GM18526 (cell line): ENCODE measurements around the gene C17orf100.

ENCODE experiments used
- POLR2A ChIP-seq: IDR thresholded peaks from 3 replicates; pipeline ENCODE4 v1.6.1; 2011; ENCODE audit not compliant: insufficient read length; ENCODE audit errors: extremely low read depth

C17orf100 gene

GRCh38 chr17:6677946-6678345 lies 26.4 kb downstream of the C17orf100 start:
- no peak for TF ChIP-seq POLR2A

- TF ChIP-seq POLR2A, result no peak
Measured at GRCh38 chr17:6679241-6679640, 27.7 kb downstream of the C17orf100 start.

GRCh38 chr17:6681176-6681575 lies 29.6 kb downstream of the C17orf100 start:
- TF ChIP-seq POLR2A, result no peak

GRCh38 chr17:6681671-6682070 lies 30.1 kb downstream of the C17orf100 start:
- no peak for TF ChIP-seq POLR2A

GRCh38 chr17:6682339-6682738 lies 30.8 kb downstream of the C17orf100 start:
- no peak for TF ChIP-seq POLR2A

GRCh38 chr17:6683081-6683684 lies 31.6 kb downstream of the C17orf100 start:
- no peak for TF ChIP-seq POLR2A

GRCh38 chr17:6683730-6684459 lies 32.3 kb downstream of the C17orf100 start:
- no peak for TF ChIP-seq POLR2A

GRCh38 chr17:6684460-6684783 lies 32.9 kb downstream of the C17orf100 start:
- TF ChIP-seq POLR2A, result no peak

- no peak for TF ChIP-seq POLR2A
Measured at GRCh38 chr17:6684881-6685767, 33.6 kb downstream of the C17orf100 start.

- no peak for TF ChIP-seq POLR2A
Measured at GRCh38 chr17:6686026-6686425, 34.5 kb downstream of the C17orf100 start.

- no peak for TF ChIP-seq POLR2A
Measured at GRCh38 chr17:6688944-6689343, 37.4 kb downstream of the C17orf100 start.

GRCh38 chr17:6690641-6691040 lies 39.1 kb downstream of the C17orf100 start:
- no peak for TF ChIP-seq POLR2A

GRCh38 chr17:6691546-6691945 lies 40.0 kb downstream of the C17orf100 start:
- TF ChIP-seq POLR2A, result no peak

GRCh38 chr17:6695051-6695450 lies 43.5 kb downstream of the C17orf100 start:
- TF ChIP-seq POLR2A, result no peak

- TF ChIP-seq POLR2A, result no peak
Measured at GRCh38 chr17:6695565-6695964, 44.0 kb downstream of the C17orf100 start.

- no peak for TF ChIP-seq POLR2A
Measured at GRCh38 chr17:6696906-6697305, 45.3 kb downstream of the C17orf100 start.
